ENCODE results near the gene SRGAP1.

SRGAP1 gene

GRCh38 chr12:63985945-63986344 is 141.4 kb downstream of the SRGAP1 start:
- Histone ChIP-seq H3K9me3 (ENCODE audit: low read length) (no peaks in the 10 kb centered on the region), H3K4me1 (ENCODE audit: insufficient read depth, low read length, severe bottlenecking) (no peaks in the 10 kb centered on the region), H3K36me3 (ENCODE audit: insufficient read depth, low read length) (no peaks in the 10 kb centered on the region), H3F3A (ENCODE audit: insufficient read depth, low read length) (no peaks in the 10 kb centered on the region), H3K9ac (ENCODE audit: low read length) (no peak overlapping the region), H3K4me3 (ENCODE audit: low read depth, low read length, poor library complexity, severe bottlenecking) (no peak overlapping the region), H3K9me2 (ENCODE audit: low read depth, low read length) (no peaks in the 10 kb centered on the region), H3K27me3 (ENCODE audit: insufficient read depth, low read length) (no peaks in the 10 kb centered on the region), H3K27ac (ENCODE audit: low read depth, low read length, poor library complexity, severe bottlenecking) (no peak overlapping the region), H3K79me2 (ENCODE audit: insufficient read depth, low read length) (no peaks in the 10 kb centered on the region), H4K20me1 (ENCODE audit: insufficient read depth, low read length) (no peaks in the 10 kb centered on the region), H2AFZ (ENCODE audit: low read length) (no peak overlapping the region), H3K4me2 (ENCODE audit: low read length) (no peak overlapping the region)
- TF ChIP-seq CTCF (IDR thresholded peaks at IDR 0.05; ENCODE audit: low read length) (no peak), EZH2 (IDR thresholded peaks at IDR 0.05; ENCODE audit: borderline replicate concordance, low read length) (no peak)

DNA sequence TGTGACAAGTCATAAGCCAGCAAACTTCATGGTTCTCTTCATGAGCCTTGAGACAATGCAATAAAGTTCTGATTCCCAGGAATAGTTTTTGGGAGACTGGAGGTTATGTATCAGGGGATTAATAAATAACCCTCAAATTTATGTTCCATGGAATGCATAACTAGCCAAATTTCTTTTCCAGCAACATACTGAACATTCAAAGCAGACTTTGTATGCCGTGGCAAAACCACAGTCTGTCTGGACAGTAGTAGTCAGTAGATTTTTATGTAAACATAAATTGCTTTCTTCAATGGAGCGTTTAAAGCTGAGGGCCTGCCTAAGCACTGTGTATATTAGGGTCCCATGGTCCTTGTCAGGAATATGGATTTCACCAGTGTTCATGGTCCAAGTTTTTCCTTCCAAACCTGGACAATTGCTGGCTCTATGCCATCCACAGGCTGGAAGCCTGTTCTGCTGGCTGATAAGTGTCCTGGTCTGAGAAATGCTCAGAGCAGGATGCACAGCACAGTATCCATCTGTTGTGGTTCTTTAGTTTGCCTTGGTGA is 144.9 kb downstream of the SRGAP1 start:
- Histone ChIP-seq H3K36me3 (ENCODE audit: insufficient read depth, low read length) (no peaks in the 10 kb centered on the region), H3K9ac (ENCODE audit: low read length) (no peak overlapping the region), H3K4me1 (ENCODE audit: insufficient read depth, low read length, severe bottlenecking) (no peaks in the 10 kb centered on the region), H3K4me2 (ENCODE audit: low read length) (no peak overlapping the region), H4K20me1 (ENCODE audit: insufficient read depth, low read length) (no peaks in the 10 kb centered on the region), H3K9me3 (ENCODE audit: low read length) (no peaks in the 10 kb centered on the region), H3K4me3 (ENCODE audit: low read depth, low read length, poor library complexity, severe bottlenecking) (no peak overlapping the region), H3F3A (ENCODE audit: insufficient read depth, low read length) (no peaks in the 10 kb centered on the region), H3K79me2 (ENCODE audit: insufficient read depth, low read length) (no peaks in the 10 kb centered on the region), H2AFZ (ENCODE audit: low read length) (no peak overlapping the region), H3K9me2 (ENCODE audit: low read depth, low read length) (no peaks in the 10 kb centered on the region), H3K27ac (ENCODE audit: low read depth, low read length, poor library complexity, severe bottlenecking) (no peak overlapping the region), H3K27me3 (ENCODE audit: insufficient read depth, low read length) (no peaks in the 10 kb centered on the region)
- no peak for TF ChIP-seq EZH2 (IDR thresholded peaks at IDR 0.05; ENCODE audit: borderline replicate concordance, low read length)
- TF ChIP-seq CTCF (IDR thresholded peaks at IDR 0.05; ENCODE audit: low read length) = no peak

- H3K9ac ChIP-seq (ENCODE audit: low read length) = no peak overlapping the region
- no peaks in the 10 kb centered on the region for H3K4me1 ChIP-seq (ENCODE audit: insufficient read depth, low read length, severe bottlenecking)
- H3F3A ChIP-seq (ENCODE audit: insufficient read depth, low read length) = no peaks in the 10 kb centered on the region
- no peaks in the 10 kb centered on the region for H3K36me3 ChIP-seq (ENCODE audit: insufficient read depth, low read length)
- TF ChIP-seq CTCF (IDR thresholded peaks at IDR 0.05; ENCODE audit: low read length) (no peak), EZH2 (IDR thresholded peaks at IDR 0.05; ENCODE audit: borderline replicate concordance, low read length) (no peak)
- H3K27me3 ChIP-seq (ENCODE audit: insufficient read depth, low read length) = no peaks in the 10 kb centered on the region
- H3K9me3 ChIP-seq (ENCODE audit: low read length) = no peaks in the 10 kb centered on the region
- H3K9me2 ChIP-seq (ENCODE audit: low read depth, low read length) = no peaks in the 10 kb centered on the region
- H3K4me3 ChIP-seq (ENCODE audit: low read depth, low read length, poor library complexity, severe bottlenecking) = no peak overlapping the region
- H3K4me2 ChIP-seq (ENCODE audit: low read length) = no peak overlapping the region
- no peak overlapping the region for H3K27ac ChIP-seq (ENCODE audit: low read depth, low read length, poor library complexity, severe bottlenecking)
- no peaks in the 10 kb centered on the region for H3K79me2 ChIP-seq (ENCODE audit: insufficient read depth, low read length)
- H4K20me1 ChIP-seq (ENCODE audit: insufficient read depth, low read length) = no peaks in the 10 kb centered on the region
- no peak overlapping the region for H2AFZ ChIP-seq (ENCODE audit: low read length)
Observed at GRCh38 chr12:63990828-63991547, 146.5 kb downstream of the SRGAP1 start.

Data from OCI-LY1 (cell line).